Tibial artery (tissue), 4 donors: ENCODE results near the gene KDM5B.

Source experiments
- DNase-seq, 2 donors: peaks; one replicate each; pipeline ENCODE4 v3.0.0-alpha.2; 2019
- H3K27ac ChIP-seq, 2 donors: fragments of 200-600 bp; sonication (generic) in 1 of 2; 1 replicate in 1 of 2; 2 replicates in 1 of 2; pipeline ENCODE4 v1.5.1; 2018 to 2019; ENCODE audit warnings: mild to moderate bottlenecking in 1 of 2
- H3K27me3 ChIP-seq, 2 donors: fragments of 200-600 bp; sonication (generic) in 1 of 2; one replicate each; pipeline versions ENCODE4 v1.5.1 to v1.6.0; 2016 to 2019
- H3K36me3 ChIP-seq, 3 donors: fragments of 200-600 bp; sonication (generic) in 2 of 3; one replicate each; pipeline ENCODE4 v1.5.1; 2016 to 2019; ENCODE audit warnings: mild to moderate bottlenecking in 2 of 3
- H3K4me1 ChIP-seq, 4 donors: fragments of 200-600 bp; sonication (generic) in 2 of 4; 1 replicate in 3 of 4; 2 replicates in 1 of 4; pipeline ENCODE4 v1.5.1; 2016 to 2019
- H3K4me3 ChIP-seq, 2 donors: fragments of 200-600 bp; sonication (generic) in 1 of 2; 1 replicate in 1 of 2; 2 replicates in 1 of 2; pipeline ENCODE4 v1.5.1; 2018 to 2019; ENCODE audit warnings: mild to moderate bottlenecking in 2 of 2
- H3K9me3 ChIP-seq, 3 donors: fragments of 200-600 bp; sonication (generic) in 1 of 3; one replicate each; pipeline ENCODE4 v1.5.1; 2016 to 2019
- intact Hi-C: fragments of 100-400 bp; cut with DNase I; formaldehyde crosslinking; loops from one replicate; pipeline ENCODE4 v1.15.0; 2023; ENCODE audit warnings: low total_unique reads
- TF ChIP-seq, protein P1 (sequence below), 2 experiments: fragments of 200-600 bp in 1 of 2; fragments of 450-650 bp in 1 of 2; IDR thresholded peaks; one replicate each; pipeline ENCODE4 v1.5.1; 2017 to 2019; ENCODE audit warnings: antibody characterized with exemption in 2 of 2, mild to moderate bottlenecking in 1 of 2, moderate library complexity in 1 of 2

Gene KDM5B

DNA sequence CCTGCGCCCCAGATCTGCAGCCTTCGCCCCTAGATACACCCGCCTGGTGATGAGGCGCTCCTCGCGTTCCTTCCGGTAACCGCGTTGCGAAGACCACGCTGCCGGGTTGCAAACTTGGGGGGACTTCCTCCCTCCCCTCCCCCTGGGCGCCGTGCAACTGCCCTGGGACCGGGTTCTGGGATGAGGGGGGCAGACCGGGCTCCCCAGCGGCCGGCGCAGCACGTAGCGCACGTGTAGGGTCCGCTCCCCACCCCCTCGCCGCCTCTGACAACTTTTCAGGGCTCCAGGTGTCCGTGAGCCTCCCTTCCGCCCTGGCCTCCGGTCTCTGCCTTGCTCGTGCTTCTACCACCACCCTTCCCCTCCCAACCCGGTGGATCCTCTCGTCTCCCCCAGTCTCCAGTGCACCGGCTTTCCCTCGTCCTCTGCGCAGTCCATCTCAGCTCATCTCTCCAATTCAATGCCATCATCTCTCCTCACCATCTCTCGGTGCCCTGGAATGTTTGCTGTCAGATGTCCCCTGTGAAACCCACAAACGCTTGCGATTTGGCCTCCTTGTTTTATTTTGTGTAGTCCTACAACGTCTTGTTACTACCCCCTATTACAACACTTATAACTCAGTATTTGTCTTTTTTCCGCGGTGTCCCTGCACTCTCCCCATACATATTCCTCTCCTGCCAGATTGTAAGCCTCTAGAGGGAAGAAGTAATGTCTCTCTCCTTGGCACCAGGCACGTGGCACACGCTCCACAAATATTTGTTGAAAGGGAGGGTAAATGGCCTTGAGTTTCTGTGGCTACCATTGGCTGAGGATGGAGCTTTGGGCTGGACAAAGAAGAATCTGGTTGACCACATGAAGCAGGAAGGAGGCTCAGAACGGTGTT lies 3.3 kb upstream of the KDM5B start:
- Histone ChIP-seq H3K4me3 (peak overlapping the region; percentile 60 to 84), H3K27me3 (no peaks in the 10 kb centered on the region), H3K4me1 (peaks cover 0 to 22% (median 13%) of the 10 kb centered on the region in 4 donors), H3K9me3 (no peaks in the 10 kb centered on the region), H3K27ac (peak overlapping the region; percentile 65 to 72), H3K36me3 (no peaks in the 10 kb centered on the region)
- TF ChIP-seq, protein P1, sequence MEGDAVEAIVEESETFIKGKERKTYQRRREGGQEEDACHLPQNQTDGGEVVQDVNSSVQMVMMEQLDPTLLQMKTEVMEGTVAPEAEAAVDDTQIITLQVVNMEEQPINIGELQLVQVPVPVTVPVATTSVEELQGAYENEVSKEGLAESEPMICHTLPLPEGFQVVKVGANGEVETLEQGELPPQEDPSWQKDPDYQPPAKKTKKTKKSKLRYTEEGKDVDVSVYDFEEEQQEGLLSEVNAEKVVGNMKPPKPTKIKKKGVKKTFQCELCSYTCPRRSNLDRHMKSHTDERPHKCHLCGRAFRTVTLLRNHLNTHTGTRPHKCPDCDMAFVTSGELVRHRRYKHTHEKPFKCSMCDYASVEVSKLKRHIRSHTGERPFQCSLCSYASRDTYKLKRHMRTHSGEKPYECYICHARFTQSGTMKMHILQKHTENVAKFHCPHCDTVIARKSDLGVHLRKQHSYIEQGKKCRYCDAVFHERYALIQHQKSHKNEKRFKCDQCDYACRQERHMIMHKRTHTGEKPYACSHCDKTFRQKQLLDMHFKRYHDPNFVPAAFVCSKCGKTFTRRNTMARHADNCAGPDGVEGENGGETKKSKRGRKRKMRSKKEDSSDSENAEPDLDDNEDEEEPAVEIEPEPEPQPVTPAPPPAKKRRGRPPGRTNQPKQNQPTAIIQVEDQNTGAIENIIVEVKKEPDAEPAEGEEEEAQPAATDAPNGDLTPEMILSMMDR (IDR thresholded peaks at IDR 0.05), result no peak
- no peak for DNase-seq
- intact Hi-C loops, result loop anchor here (10.0 kb wide), 1 partner anchor 53 kb away; no protein-coding TSS in a partner anchor

DNA sequence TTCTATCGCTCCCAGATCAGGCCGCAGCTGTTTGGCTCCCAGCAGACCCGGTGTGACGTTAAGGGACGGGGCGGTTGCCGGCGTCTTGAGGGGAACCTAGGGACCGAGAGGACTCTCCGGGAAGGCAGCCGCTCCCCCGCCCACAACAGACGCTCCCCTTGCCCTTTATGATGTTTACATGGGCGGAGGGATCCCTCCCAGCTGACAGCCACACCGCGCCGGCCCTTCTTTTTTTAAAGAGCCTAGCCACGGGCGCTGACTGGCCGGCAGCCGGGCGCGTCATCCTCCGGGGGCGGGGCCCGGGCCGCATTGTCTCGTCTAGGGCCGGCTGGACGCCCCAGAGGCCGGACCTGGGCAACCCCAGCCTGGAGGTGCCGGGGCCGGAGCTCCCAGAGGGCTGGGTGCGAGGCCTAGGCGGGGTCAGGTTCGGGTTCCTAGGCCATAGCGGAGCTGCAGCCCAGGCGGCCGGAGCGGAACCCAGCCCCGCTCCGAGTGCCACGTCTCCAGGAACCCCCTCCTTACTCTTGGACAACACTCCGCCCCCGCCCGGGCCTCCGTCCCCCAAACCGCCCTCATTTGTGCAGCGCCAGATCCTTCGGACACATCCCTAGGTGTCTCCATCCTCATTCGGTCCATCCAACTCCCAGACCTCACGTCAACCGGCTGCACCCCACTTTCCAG lies 2.5 kb upstream of the KDM5B start, which contains the start of gene PCAT6:
Gene PCAT6, plus strand, starts transcription at position 340 of the 681 bp plus-strand sequence.
- TF ChIP-seq, protein P1 (IDR thresholded peaks at IDR 0.05), result peak in 1 of 2 experiments; percentile 4
- Histone ChIP-seq H3K4me1 (peaks cover 0 to 25% (median 19%) of the 10 kb centered on the region in 4 donors), H3K27ac (peak within 1 kb of the TSS; percentile 65 to 72), H3K27me3 (no peaks in the 10 kb centered on the region), H3K36me3 (no peaks in the 10 kb centered on the region), H3K9me3 (no peaks in the 10 kb centered on the region), H3K4me3 (peak within 1 kb of the TSS; percentile 60 to 84)
- intact Hi-C loops, result loop anchor here (10.0 kb wide), 1 partner anchor 54 kb away; no protein-coding TSS in a partner anchor
- DNase-seq, result peak; percentile 94 to 95

DNA sequence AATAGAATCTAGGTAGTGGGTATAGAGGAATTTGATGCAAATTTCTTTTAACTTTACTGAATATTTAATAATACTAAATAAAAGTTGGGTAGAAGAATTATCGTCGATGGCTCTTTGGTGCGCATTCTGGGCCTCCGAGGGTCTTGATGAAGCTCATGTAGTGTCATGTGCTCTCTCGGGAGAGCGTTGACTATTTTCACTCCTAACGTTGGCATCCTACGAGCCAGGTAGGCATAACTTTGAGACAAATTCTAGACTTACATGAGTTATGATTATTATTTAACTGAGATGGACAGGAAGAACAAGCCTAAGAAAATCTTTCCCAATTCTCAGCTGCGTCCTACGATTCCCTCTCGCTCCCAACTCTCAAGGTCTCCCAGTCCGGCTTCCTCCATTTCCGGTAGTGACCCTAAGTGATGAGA lies 2.0 kb upstream of the KDM5B start:
- Histone ChIP-seq H3K4me3 (peak overlapping the region; percentile 60 to 84), H3K9me3 (no peaks in the 10 kb centered on the region), H3K4me1 (peaks cover 0 to 29% (median 24%) of the 10 kb centered on the region in 4 donors), H3K36me3 (no peaks in the 10 kb centered on the region), H3K27me3 (no peaks in the 10 kb centered on the region), H3K27ac (peak overlapping the region; percentile 65 to 72)
- TF ChIP-seq, protein P1 (IDR thresholded peaks at IDR 0.05), result no peak
- DNase-seq, result no peak
- intact Hi-C loops, result loop anchor here (10.0 kb wide), 1 partner anchor 55 kb away; no protein-coding TSS in a partner anchor

DNA sequence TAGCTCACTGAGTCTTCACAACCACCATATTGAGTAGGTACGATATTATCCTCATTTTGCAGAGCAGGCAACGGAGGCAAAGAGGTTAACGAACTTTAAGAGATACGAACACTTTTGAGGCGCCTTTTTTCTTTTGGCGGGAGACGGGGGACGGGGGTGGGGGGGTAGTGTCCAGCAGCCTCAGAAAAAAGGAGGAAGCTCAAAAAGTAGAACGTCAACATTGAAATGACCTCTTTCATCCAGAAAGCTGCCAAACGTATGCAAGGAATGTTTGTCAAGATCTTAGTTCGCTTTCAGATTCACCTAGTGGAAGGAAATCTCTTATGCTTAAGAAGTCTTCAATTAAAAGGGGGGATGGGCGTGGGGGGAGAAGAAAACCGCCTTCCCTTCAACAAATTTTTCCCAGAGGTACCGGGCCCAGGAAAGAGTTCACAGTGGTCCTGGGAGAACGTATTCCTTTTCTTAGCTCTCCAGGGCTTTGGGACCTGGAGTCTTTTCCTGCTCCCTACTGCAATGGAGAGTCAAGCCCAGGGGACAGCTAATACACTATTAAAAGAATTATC lies 1.5 kb upstream of the KDM5B start:
- Histone ChIP-seq H3K27me3 (no peaks in the 10 kb centered on the region), H3K36me3 (no peaks in the 10 kb centered on the region), H3K27ac (peak overlapping the region in 1 of 2 donors; percentile 72), H3K9me3 (no peaks in the 10 kb centered on the region), H3K4me1 (peaks cover 0 to 31% (median 24%) of the 10 kb centered on the region in 4 donors), H3K4me3 (peak overlapping the region; percentile 60 to 84)
- TF ChIP-seq, protein P1 (IDR thresholded peaks at IDR 0.05), result no peak
- intact Hi-C loops, result loop anchor here (10.0 kb wide), 1 partner anchor 55 kb away; no protein-coding TSS in a partner anchor
- DNase-seq, result no peak

DNA sequence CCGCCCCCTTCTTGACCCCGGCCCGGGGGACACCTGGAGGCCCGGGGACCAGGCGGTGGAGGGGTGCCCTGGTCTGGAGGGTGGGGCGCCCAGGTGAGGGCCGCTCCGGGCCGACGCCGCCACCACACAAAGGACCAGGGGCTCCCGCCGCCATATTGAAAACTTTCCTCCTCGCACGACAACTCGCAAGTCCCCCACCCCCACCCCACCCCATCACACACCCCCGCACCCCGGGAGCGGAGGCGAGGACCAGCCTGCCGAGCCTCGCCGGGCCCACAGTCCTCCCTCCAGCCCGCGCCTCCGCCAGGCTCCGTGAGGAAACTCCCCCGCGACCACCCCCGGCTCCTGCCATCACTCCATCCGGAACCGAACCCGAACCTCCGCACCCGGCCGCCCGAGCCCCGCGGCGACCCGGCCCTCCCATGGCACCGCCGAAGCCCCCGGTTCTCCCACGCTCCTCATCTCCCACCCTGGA lies 733 bp downstream of the KDM5B start:
- intact Hi-C loops, result no loop called here

More for the DNA sequence above, 733 bp downstream of the KDM5B start:
- Histone ChIP-seq H3K4me3 (peak overlapping the region; percentile 91 to 99), H3K9me3 (no peaks in the 10 kb centered on the region), H3K27me3 (no peaks in the 10 kb centered on the region), H3K4me1 (peaks cover 0 to 39% (median 28%) of the 10 kb centered on the region in 4 donors), H3K36me3 (no peaks in the 10 kb centered on the region), H3K27ac (peak overlapping the region; percentile 78 to 82)
- peak; percentile 23 to 67 for DNase-seq
- TF ChIP-seq, protein P1 (IDR thresholded peaks at IDR 0.05), result no peak
